Fibroblast of upper back skin (primary cell): ENCODE data around the gene MEOX2.
A peak's percentile ranks its signal among the peaks of the same experiment; 100 is the strongest.

Experiments
- DNase-seq: peaks from one replicate; pipeline ENCODE4 v3.0.0-alpha.2; 2013

Gene MEOX2

GRCh38 chr7:15607529-15608210, 78.8 kb downstream of the MEOX2 start:
- DNase-seq: no peak

DNA sequence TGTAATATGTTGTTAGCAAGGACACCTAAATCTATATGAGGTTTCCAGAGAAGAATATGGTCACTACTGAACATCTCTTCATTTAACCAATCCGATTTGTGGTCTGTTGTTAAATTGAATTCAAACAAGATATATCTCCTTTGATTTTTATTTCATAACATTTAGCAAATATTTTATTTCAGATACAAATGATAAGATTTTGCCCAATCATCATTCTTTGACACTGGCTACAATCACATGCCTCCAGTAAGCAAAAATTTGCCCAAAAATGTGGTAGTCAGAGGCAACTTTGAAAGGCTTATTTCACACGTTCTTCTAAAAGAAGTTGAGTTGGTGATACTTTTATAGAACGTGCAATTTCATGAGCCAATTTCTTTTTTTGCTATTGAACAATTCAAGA, 79.9 kb downstream of the MEOX2 start:
- no peak for DNase-seq

DNA sequence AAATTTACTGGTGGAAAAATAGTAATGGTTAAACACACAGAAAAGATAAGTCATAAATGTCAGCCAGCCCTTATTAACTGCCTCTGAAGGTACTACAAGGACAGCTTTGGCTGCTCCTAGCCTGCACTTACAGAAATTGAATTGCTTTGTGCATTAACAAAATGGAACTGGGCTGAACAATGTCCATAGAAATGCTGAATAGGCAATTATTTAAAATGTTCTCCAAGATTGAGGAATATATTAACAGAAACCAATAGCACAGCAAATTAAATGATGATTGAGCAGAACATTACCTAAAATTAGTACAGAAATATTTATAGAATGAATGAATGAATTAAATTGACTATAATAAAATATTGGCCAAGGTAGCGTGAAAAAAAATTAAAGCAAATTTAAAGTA, 82.3 kb downstream of the MEOX2 start:
- no peak for DNase-seq

DNA sequence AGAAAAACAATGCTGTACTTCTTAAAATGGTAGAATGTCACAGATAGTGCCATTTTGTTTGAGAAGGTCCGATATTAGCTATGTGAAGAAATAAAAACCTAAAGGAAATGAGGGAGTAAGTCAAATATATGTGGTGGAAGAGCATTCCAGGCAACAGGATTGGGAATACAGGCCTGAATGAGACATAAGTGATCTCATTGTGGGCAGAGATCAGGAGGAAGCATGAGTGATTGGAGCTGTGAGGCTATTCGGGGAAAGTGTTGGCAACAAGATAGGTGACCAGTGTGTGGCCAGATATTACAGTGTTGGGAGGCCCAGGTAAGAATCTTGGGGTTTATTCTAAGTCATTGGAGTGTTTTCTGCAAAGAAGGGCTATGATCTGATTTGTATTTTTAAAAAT, 83.4 kb downstream of the MEOX2 start:
- peak; percentile 68 for DNase-seq

GRCh38 chr7:15602236-15602635, 84.2 kb downstream of the MEOX2 start:
- DNase-seq: peak; percentile 43

- DNase-seq: no peak
Measured at GRCh38 chr7:15601175-15601574, 85.3 kb downstream of the MEOX2 start.

DNA sequence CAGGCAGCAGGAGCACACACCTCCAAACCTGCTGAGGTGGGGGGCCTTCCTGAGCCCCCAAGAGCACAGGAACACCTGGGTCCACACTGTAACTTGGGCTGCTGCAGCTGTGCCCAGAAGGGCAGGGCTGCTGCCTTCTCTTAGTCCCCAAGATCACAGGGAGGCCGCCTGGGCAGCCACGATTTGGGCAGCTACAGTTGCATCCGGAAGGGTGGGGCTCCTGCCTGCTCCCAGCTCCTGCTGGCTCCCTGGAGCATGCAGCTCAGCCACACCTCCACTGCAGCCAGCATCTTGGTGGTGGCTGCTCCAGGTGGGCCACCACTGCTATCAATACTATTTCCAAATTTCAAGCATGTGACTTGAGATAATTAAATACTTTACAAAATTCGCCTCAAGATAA, 86.2 kb downstream of the MEOX2 start:
- DNase-seq: no peak

DNA sequence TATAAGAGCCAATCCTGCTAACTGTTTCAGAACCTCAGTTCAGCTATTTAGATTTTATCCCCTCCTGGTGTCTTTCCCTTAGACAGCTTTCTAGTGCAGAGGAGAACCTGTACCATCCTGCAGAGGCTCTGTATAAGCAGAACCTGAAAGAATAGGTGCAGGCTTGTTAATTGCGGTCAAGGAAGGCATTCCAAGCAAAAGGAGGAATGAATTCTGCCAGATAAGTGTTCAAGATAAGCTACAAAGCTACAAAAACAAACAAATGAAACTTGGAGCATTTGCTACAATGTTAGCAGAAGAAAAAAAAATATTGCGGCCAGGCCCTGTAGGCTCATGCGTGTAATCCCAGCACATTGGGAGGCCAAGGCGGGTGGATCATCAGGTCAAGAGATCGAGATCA, 92.0 kb downstream of the MEOX2 start:
- no peak for DNase-seq

DNA sequence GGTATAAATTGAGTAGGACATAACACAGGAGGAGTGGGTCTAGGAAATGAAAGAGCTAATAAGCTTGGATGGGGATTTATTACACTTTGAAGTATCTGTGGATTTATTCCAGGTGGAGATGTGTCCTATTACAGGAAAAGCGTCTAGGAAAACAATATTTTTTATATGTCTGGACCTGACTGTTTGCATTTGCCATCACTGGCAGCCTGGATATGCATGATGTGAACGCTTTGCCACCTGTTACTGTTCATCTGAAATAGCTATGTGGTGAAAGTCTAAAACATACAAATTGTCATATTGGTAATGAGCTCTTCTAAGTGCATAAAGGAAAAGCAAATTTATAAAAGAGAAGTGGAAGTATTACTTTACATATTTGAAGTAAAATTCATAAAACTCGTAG, 93.1 kb downstream of the MEOX2 start:
- DNase-seq: no peak

- no peak for DNase-seq
Measured at GRCh38 chr7:15586266-15586665, 100.2 kb downstream of the MEOX2 start.

DNA sequence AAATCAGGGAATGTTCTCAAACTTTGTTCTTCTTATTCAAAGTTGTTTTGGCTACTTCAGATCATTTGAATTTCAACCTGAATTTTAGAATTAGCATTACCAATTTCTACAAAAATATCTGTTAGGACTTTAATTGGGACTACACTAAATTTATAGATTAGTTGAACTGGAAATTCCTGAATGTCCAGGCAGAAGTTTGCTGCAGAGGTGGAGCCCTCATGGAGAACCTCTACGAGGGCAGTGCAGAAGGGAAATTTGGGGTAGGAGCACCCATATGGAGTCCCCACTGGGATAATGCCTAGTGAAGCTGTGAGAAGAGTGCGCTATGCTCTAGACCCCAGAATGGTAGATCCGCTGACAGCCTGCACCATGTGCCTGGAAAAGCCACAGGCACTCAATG, 101.9 kb downstream of the MEOX2 start:
- DNase-seq: no peak

DNA sequence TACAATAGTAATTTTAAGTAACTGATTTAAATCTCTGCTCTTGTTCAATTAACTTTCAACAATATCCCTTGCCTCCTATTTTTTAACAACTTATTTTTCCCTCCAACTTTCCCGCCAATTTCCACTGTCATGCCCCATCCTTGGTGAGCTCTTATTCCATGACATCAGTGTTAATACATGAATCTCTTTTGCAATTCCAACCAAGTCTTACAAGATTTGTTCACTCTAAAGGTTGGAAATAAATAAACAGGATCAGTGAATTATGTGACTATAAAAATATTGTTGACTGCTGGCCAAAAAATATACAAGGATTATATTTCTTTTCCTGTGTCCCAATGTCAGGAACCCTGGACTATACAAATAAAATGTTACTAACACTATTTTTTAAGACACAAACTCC, 103.7 kb downstream of the MEOX2 start:
- DNase-seq: no peak

DNA sequence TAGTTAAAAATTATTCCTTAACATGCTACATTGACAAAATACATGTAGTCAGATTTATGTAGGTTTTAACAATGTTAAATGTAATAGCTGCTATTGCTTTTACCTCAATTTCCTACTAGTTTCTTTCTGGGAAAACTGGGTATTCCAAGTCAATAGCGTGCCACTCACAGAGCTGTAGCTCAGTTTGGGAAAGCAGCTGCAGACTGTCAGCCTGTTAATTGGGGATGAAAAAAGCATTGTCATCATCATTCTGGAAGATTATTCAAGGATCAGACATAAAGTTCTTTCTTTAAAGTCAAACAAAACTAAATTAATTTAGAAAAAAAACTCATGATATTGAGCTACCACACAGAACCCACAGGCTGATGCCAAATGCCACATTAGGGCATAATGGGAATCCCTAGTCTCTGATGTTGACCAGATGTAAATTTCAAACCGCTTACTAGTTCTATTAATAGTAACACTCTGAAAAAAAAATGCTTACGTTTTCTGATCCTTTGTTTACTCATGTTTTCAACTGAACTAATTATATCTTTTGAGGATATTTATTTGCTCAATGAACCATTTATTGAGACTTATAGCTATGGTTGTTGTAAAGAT, 105.0 kb downstream of the MEOX2 start:
- DNase-seq: no peak

DNA sequence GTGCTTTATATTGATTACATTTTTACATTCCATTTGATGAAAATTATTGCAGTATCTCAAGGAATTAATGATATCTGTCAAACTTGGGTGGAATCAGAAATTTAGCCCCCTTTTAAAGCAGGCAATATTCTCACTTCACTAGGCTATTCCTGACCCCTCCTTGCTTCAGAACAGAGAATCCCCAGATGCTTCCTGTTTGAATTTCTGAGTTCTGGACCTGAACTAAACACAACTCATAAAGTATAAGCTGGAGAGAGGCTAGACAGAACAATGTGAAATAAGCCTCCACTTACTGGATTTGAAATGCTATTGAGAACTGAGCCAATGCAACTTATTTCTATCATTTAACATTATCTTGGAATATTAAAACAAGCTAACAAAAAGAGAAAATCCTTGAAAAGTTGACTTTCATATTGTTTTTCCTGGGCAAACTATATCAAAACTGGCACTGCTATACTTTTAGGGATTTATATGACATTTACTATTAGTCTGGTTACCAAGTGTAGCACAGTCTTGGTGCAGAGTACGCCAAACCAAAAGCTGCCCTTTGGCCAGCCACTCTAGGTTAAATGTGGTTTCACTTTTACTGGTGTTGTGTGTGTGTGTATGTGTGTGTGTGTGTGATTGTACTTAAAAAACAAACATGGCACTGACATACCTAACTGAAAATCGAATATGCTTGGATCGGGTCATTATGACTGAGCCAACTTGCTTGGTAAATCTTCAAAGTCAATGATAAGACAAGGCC, 105.7 kb downstream of the MEOX2 start:
- no peak for DNase-seq

DNA sequence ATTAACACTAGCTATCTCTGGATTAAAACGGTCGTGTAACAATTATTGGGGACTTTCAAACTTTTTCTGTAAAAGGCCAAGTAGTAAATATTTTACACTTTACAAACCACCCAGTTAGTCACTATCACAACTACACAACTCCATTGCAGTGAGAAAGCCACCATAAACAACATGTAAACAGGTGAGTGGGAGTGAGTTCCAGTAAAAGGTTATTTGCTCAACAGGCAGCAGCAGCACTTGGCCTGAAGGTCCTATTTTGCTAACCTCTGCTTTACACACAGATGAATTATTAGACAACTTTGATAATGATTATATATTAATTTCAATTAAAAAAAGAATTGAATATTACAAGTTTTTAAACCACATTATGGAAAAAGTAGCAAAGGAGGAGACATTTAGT, 108.9 kb downstream of the MEOX2 start:
- no peak for DNase-seq

- peak; percentile 82 for DNase-seq
Measured at GRCh38 chr7:15571301-15571878, 115.1 kb downstream of the MEOX2 start.

DNA sequence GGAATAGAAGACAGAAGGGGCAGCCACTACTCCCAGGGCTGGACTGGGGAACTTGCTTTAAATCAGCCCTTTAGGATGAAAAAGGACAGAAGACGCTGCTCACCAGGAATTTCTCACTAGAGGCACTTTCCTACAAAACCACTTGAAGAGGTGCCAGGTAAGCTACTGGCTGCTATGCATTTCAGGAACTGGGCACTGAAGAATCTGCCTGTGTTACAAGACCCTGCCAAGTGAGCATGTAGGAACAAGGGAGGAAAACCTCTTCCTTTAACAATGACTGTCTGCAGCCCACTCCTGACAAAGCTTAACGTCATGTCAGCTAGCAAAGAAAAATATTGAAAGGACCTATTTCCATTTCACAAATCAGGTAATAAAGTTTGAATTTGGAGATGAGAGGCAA, 118.8 kb downstream of the MEOX2 start:
- no peak for DNase-seq

DNA sequence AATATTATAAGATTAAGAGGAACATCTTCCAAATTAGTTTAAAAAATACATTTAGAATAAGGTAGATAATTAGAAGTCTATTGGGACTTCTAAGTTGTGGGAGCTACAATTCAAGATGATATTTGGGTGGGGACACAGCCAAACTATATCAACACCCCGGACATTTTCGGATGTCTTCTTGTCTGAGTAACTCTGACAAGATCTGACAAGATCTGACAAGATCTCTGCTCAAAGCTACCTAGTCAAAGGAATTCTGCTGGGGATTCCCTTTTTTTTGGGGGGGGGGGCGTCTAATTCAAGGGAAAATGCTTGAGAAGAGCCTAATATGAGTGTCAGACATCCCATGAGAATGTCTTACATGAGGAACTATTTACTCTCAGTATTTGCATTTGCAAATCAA, 119.4 kb downstream of the MEOX2 start:
- DNase-seq: no peak

- no peak for DNase-seq
Measured at GRCh38 chr7:15566476-15566875, 120.0 kb downstream of the MEOX2 start.

DNA sequence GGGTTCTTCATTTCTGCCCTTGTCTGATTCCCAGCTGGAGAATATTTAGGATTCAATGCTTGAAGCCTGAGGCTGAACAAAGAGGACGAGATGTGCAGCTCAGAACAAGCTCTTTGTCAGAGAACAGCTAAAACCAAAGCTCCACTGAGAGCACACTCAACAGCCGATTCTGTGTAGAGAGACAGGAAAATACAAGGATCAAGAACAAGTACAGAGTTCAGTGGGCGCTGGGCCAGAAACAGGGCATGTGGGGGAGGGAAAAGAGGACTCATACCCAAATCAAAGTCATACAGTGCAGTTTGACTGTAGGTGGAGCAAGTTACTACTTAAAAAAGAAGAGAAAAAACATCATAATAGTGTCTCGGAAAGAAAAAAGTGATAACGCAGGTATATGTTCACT, 124.6 kb downstream of the MEOX2 start, which contains the start of gene AGMO:
Gene AGMO, minus strand, starts transcription at position 181 of the 400 bp plus-strand sequence.
- peak; percentile 42 for DNase-seq
